HG02970 (cell line): ENCODE data around the gene CIART.
"Not testable (repeated sequence)": the region's sequence is repeated elsewhere in the genome, so short reads cannot be mapped to it uniquely, and the experiment has no call there.

Experiments
- ATAC-seq: cut with Tn5 transposase; IDR thresholded peaks from one replicate; pipeline ENCODE4 v1.9.1; 2021; ENCODE audit warnings: mild to moderate bottlenecking, moderate library complexity, moderate number of reproducible peaks; ENCODE audit not compliant: unreplicated experiment, low FRiP score

Gene CIART

DNA sequence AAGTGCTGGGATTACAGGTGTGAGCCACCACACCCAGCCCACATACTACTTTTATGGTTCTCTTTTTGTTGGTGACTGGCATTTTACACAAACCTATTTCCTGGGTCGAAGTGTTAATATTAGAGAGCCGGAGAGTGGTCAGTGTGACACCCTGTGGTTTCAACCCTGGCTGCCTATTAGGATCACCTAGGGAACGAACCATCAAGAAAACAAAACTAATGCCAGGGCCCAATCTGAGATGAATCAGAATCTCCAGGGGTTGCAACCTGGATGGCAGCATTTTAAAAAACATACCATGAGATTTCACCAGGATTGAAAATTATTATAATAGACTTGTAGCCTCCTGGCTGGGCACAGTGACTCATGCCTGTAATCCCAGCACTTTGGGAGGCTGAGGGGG is 17.4 kb downstream of the CIART start:
- ATAC-seq = no peak

GRCh38 chr1:150302338-150302737 is 20.0 kb downstream of the CIART start:
- ATAC-seq = no peak

DNA sequence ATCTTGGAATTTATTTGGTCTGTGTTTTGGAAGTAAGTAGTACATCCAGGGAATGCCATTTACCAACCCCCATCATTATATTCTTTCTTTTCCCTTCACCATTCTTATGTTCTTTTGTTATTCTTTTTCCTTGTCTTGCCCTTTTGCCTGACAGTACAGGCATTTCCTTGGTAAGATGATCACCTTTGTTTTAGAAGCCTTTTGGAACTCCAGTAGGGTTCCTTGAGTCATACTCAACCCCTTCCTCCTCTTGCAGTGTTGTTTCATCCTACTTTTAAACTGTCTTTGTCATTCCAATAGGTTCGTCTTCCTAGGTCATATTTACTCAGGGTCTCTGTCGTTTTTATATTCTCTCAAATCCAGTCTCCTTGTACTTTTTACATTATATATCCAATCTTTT is 20.5 kb downstream of the CIART start:
- no peak for ATAC-seq

GRCh38 chr1:150308585-150308984 is 26.2 kb downstream of the CIART start:
- not testable (repeated sequence) for ATAC-seq

DNA sequence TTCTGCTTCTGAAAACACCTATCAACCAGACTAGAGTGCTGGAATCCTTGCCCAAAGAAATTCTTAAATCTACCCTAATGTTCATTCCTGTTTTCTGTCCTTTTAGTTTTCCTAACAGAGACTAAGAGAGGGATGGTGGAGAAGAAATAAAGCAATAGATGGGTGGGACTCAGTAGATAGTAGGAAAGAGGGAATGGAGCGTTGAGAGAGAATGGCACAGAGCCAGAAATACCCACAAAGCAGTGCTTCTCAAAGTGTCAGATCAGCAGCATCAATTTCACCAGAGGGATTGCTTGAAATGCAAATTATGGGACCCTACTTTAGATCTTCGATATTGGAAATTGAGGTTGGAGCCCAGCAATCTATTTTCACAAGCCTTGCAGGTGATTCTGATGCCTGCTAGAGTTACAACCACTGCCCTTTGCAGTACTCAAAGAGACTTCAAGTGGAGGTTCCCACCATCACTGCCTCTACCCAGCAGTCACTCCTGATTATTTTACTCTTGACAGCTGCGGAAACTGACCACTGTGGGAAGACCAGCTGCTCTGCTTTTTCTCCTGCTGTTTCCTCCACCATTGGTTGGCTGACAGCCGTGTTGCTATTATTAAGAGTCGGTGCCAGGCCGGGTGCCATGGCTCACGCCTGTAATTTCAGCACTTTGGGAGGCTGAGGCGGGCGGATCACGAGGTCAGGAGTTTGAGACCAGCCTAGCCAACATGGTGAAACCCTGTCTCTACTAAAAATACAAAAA is 27.6 kb downstream of the CIART start:
- ATAC-seq = no peak

DNA sequence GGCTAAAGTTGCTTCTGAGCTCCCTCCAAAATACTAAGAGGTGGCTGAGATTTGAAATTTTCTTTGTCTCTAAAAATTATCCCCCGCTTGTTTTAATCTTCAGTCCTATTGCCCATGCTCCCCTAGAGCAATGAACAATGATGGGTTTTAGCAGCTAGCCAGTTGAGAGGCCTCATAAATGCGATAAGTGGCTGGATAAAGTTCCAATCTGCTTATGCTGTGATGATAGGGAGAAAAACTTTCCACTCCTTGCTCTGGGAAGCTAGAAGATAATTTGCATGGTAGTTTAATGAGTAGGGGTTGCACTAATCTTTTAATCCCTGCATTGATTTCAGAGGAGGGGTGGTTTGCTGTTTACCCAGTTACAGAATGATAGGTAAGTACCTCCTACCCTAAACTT is 29.4 kb downstream of the CIART start:
- no peak for ATAC-seq

DNA sequence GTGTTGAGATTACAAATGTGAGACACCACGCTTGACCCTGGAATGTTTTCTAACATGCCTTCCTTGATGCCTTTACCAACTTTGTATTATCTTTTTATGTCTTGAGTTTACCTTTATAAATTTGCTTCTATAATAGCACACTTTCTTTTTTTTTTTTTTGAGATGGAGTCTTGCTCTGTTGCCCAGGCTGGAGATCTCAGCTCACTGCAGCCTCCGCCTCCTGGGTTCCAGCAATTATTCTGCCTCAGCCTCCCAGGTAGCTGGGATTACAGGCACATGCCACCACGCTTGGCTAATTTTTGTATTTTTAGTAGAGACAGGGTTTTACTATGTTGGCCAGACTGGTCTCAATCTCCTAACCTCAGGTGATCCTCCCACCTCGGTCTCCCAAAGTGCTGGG is 32.3 kb downstream of the CIART start:
- ATAC-seq = not testable (repeated sequence)

GRCh38 chr1:150320667-150320978 is 38.3 kb downstream of the CIART start:
- no peak for ATAC-seq

GRCh38 chr1:150321826-150322166 is 39.4 kb downstream of the CIART start:
- no peak for ATAC-seq

GRCh38 chr1:150322310-150322709 is 40.0 kb downstream of the CIART start:
- ATAC-seq = no peak

DNA sequence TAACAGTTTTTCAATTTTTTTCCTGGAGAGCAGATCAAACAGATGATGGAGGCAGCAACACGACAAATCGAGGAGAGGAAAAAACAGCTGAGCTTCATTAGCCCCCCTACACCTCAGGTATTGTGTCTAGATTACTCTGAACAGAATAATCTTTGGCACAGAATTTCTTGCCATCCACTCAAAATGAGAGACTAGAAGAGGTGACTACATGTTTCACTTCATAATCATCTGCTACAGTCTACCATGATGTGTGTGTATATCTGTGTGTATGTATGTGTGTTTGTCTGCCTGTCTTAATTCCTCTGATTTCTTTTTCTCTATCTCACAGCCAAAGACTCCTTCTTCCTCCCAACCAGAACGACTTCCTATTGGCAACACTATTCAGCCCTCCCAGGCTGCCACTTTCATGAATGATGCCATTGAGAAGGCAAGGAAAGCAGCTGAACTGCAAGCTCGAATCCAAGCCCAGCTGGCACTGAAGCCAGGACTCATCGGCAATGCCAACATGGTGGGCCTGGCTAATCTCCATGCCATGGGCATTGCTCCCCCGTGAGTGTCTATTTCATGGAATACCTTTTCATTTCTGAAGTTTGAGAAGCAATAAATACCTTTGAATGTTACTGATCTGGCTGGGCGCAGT is 50.4 kb downstream of the CIART start:
- no peak for ATAC-seq
